CD4-positive, alpha-beta T cell (primary cell): Measurements from ENCODE around the gene FERD3L. TPM values are rescaled to one million over a fixed set of nuclear protein-coding genes. Genes with fewer than 3 reads are reported as not detected.

Experiments
- ATAC-seq: fragments of 200-7000 bp; cut with Tn5 transposase; one replicate; pipeline ENCODE4 v1.10.0; 2022; ENCODE audit warnings: mild to moderate bottlenecking; ENCODE audit not compliant: poor library complexity
- CTCF ChIA-PET: fragments of 350-600 bp; sonication (Branson Sonifier 250); formaldehyde crosslinking; loops from one replicate; lab custom pipeline; 2021; ENCODE audit warnings: antibody characterized with exemption, inconsistent platforms; lab: Charles Lee
- POLR2A ChIA-PET: fragments of 350-600 bp; sonication (Branson Sonifier 250); formaldehyde crosslinking; loops from one replicate; lab custom pipeline; 2021; ENCODE audit warnings: antibody characterized with exemption, inconsistent platforms; lab: Charles Lee
- DNase-seq, 14 experiments: peaks; one replicate each; pipeline ENCODE4 v3.0.0-alpha.2; 2013 to 2020; ENCODE audit warnings: mixed read lengths in 2 of 14
- H3K27ac ChIP-seq, 2 donors: one replicate each; pipeline versions ENCODE4 v1.5.1 to v1.7.0; 2013; ENCODE audit warnings: low read length in 2 of 2, low read depth in 1 of 2, mild to moderate bottlenecking in 1 of 2
- H3K27me3 ChIP-seq, 2 experiments: 1 replicate in 1 of 2; 2 replicates in 1 of 2; pipeline versions ENCODE4 v1.6.1 to v1.7.0; 2013; ENCODE audit warnings: low read length in 2 of 2, control low read depth in 1 of 2, mild to moderate bottlenecking in 1 of 2, moderate library complexity in 1 of 2; ENCODE audit not compliant: insufficient read depth in 2 of 2, control insufficient read depth in 1 of 2
- H3K36me3 ChIP-seq: one replicate; pipeline ENCODE4 v1.6.1; 2013; ENCODE audit warnings: low read length, control low read depth; ENCODE audit not compliant: insufficient read depth
- H3K4me1 ChIP-seq: one replicate; pipeline ENCODE4 v1.6.1; 2013; ENCODE audit warnings: low read length, control low read depth; ENCODE audit not compliant: insufficient read depth
- H3K4me3 ChIP-seq: one replicate; pipeline ENCODE4 v1.5.1; 2013; ENCODE audit warnings: mild to moderate bottlenecking, low read length, moderate library complexity
- H3K9me3 ChIP-seq, 2 experiments: 1 replicate in 1 of 2; 2 replicates in 1 of 2; pipeline versions ENCODE4 v1.6.1 to v1.7.0; 2013; ENCODE audit warnings: low read length in 2 of 2, mild to moderate bottlenecking in 2 of 2, control low read depth in 1 of 2, moderate library complexity in 1 of 2; ENCODE audit not compliant: control insufficient read depth in 1 of 2, insufficient read depth in 1 of 2
- H3K27ac Mint-ChIP-seq: one replicate; pipeline ENCODE4 v1.8.0; 2020; ENCODE audit warnings: mixed read lengths
- H3K27me3 Mint-ChIP-seq: one replicate; pipeline ENCODE4 v1.8.0; 2021; ENCODE audit warnings: mixed read lengths
- H3K36me3 Mint-ChIP-seq: one replicate; pipeline ENCODE4 v1.8.0; 2021; ENCODE audit warnings: low read depth, mixed read lengths
- H3K4me1 Mint-ChIP-seq: one replicate; pipeline ENCODE4 v1.8.0; 2021; ENCODE audit warnings: low read depth, mixed read lengths
- H3K4me3 Mint-ChIP-seq: one replicate; pipeline ENCODE4 v1.8.0; 2020; ENCODE audit warnings: mild to moderate bottlenecking, mixed read lengths
- H3K9me3 Mint-ChIP-seq: one replicate; pipeline ENCODE4 v1.8.0; 2020; ENCODE audit warnings: mixed read lengths
- CTCF ChIP-seq: fragments of 200-600 bp; IDR thresholded peaks from one replicate; pipeline ENCODE4 v1.8.0; 2022; ENCODE audit warnings: antibody characterized with exemption, mild to moderate bottlenecking
- intact Hi-C, 2 experiments: fragments of 100-400 bp; cut with DNase I in 1 of 2; cut with micrococcal nuclease in 1 of 2; formaldehyde crosslinking; loops; one replicate each; pipeline versions ENCODE4 v1.15.1 to v1.9.0; 2023 to 2025; cut with DNase I, micrococcal nuclease
- total RNA-seq, 174 experiments: library from RNA in 2 of 174; stranded (reverse) in 2 of 174; gene quantifications; one replicate each; pipeline ENCODE4 v1.2.3 and lab custom pipeline; 2021 to 2026

Gene FERD3L
- total RNA-seq, 2 experiments from 2014 or later = not detected

DNA sequence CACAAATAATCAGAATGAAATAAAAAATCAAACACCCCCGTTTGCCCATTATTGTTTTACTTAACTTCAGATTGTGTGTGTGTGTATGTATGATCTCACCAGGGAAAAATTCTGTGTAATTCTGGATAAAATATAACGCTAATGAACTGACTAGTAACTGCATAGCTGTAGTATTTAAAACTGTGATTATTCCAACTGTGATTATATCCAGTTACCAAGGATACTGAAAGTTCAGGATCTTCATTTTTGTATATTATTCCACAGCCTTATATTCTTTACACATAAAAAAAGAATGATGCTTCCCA lies 30.7 kb downstream of the FERD3L start:
- no peak overlapping the region for H3K27ac Mint-ChIP-seq

DNA sequence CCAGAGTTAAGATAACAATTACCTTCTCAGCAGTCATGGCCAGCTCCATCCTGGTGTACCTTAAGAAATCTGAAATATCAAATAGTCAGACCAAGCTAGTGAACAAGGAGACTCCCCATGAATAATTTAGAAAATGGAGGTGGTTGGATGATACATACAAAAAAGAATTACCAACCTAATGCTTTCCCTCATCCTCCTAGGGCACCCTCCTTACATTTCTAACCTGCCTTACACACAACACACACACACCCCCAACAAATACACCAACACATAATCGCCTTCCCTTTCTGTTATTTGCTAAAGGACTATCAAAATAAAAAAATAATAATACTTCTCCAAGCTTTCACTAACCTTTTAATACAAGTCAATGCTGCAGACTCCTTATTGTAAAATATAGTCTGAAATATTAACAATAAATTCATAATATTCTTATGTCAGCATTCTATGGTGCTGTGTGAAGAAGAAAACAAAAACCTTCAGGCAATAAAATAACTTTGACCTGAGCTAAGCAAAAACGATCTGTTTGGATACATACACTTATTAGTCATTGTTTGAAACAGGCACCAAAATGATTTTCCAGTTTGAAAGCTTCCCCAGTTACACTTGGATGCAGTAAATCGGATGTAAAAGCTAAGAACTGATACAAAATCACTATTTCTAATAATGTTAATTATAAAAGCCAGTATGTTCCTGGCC lies 31.2 kb downstream of the FERD3L start:
- no peaks in the 10 kb centered on the region for H3K36me3 Mint-ChIP-seq
- intact Hi-C loops = no loop called here
- H3K27me3 ChIP-seq = peaks cover 59 to 90% of the 10 kb centered on the region in 2 experiments

More for the DNA sequence above, 30.7 kb downstream of the FERD3L start:
- ChIA-PET CTCF (no interaction called here), POLR2A (no interaction called here)
- intact Hi-C loops = no loop called here
- Histone ChIP-seq H3K9me3 (peaks cover 6 to 28% of the 10 kb centered on the region in 2 experiments), H3K36me3 (no peaks in the 10 kb centered on the region), H3K27me3 (peaks cover 59 to 89% of the 10 kb centered on the region in 2 experiments), H3K4me1 (peaks cover 9% of the 10 kb centered on the region), H3K27ac (no peak overlapping the region), H3K4me3 (no peak overlapping the region)
- peaks cover 76% of the 10 kb centered on the region for H3K27me3 Mint-ChIP-seq
- ATAC-seq (no peak), DNase-seq (no peak)
- no peak for TF ChIP-seq CTCF
- no peaks in the 10 kb centered on the region for H3K36me3 Mint-ChIP-seq
- H3K4me1 Mint-ChIP-seq = no peaks in the 10 kb centered on the region
- no peak overlapping the region for H3K4me3 Mint-ChIP-seq
- H3K9me3 Mint-ChIP-seq = no peaks in the 10 kb centered on the region

GRCh38 chr7:19113002-19113350 lies 32.2 kb downstream of the FERD3L start:
- Mint-ChIP-seq H3K27me3 (peaks cover 76% of the 10 kb centered on the region), H3K36me3 (no peaks in the 10 kb centered on the region), H3K4me1 (no peaks in the 10 kb centered on the region), H3K9me3 (no peaks in the 10 kb centered on the region), H3K27ac (no peak overlapping the region), H3K4me3 (no peak overlapping the region)
- intact Hi-C loops = no loop called here
- CTCF ChIA-PET = no interaction called here
- DNase-seq = no peak
- Histone ChIP-seq H3K27me3 (peaks cover 60 to 90% of the 10 kb centered on the region in 2 experiments), H3K4me1 (peaks cover 9% of the 10 kb centered on the region), H3K27ac (no peak overlapping the region), H3K4me3 (no peak overlapping the region), H3K36me3 (no peaks in the 10 kb centered on the region), H3K9me3 (peaks cover 6 to 23% of the 10 kb centered on the region in 2 experiments)
- no peak for ATAC-seq
- POLR2A ChIA-PET = no interaction called here
- TF ChIP-seq CTCF = no peak

More for the DNA sequence above, 31.2 kb downstream of the FERD3L start:
- TF ChIP-seq CTCF = no peak
- Mint-ChIP-seq H3K4me1 (no peaks in the 10 kb centered on the region), H3K9me3 (no peaks in the 10 kb centered on the region), H3K4me3 (no peak overlapping the region), H3K27me3 (peaks cover 76% of the 10 kb centered on the region), H3K27ac (no peak overlapping the region)
- Histone ChIP-seq H3K9me3 (peaks cover 6 to 26% of the 10 kb centered on the region in 2 experiments), H3K36me3 (no peaks in the 10 kb centered on the region), H3K4me3 (no peak overlapping the region), H3K4me1 (peaks cover 9% of the 10 kb centered on the region), H3K27ac (no peak overlapping the region)
- ChIA-PET POLR2A (no interaction called here), CTCF (no interaction called here)
- DNase-seq (no peak), ATAC-seq (no peak)
